ENCODE measurements around the gene GPR156. TPM values are rescaled to one million over a fixed set of nuclear protein-coding genes. Genes with fewer than 3 reads are reported as not detected.

Gene GPR156
- total and polyA plus RNA-seq, 9 of the 15 experiments (the other 6 are each of a cell fraction or from before 2014, with no cell fraction given): 0.07 to 0.14 (median 0.12) TPM; not detected in 5

DNA sequence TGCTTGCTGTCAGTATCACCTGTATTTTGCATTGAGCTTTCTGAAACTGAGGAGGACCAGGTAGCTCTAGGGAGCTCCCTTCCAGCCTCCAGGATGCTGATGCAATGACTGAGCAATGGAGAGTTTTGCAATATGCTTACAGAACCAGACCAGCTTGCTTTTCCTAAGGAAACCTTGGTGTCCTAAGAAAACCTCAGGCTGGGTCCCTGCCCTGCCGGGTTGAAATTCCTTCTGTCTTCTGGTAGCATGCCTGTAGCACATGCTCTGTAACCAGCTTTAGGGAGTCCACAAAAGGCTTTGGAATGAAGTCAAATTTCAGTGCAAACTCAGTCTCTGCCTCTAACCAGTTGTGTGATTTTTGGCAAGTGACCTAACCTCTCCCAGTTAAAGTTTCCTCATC lies 125.0 kb downstream of the GPR156 start (continued):
- TF ChIP-seq, protein P1, sequence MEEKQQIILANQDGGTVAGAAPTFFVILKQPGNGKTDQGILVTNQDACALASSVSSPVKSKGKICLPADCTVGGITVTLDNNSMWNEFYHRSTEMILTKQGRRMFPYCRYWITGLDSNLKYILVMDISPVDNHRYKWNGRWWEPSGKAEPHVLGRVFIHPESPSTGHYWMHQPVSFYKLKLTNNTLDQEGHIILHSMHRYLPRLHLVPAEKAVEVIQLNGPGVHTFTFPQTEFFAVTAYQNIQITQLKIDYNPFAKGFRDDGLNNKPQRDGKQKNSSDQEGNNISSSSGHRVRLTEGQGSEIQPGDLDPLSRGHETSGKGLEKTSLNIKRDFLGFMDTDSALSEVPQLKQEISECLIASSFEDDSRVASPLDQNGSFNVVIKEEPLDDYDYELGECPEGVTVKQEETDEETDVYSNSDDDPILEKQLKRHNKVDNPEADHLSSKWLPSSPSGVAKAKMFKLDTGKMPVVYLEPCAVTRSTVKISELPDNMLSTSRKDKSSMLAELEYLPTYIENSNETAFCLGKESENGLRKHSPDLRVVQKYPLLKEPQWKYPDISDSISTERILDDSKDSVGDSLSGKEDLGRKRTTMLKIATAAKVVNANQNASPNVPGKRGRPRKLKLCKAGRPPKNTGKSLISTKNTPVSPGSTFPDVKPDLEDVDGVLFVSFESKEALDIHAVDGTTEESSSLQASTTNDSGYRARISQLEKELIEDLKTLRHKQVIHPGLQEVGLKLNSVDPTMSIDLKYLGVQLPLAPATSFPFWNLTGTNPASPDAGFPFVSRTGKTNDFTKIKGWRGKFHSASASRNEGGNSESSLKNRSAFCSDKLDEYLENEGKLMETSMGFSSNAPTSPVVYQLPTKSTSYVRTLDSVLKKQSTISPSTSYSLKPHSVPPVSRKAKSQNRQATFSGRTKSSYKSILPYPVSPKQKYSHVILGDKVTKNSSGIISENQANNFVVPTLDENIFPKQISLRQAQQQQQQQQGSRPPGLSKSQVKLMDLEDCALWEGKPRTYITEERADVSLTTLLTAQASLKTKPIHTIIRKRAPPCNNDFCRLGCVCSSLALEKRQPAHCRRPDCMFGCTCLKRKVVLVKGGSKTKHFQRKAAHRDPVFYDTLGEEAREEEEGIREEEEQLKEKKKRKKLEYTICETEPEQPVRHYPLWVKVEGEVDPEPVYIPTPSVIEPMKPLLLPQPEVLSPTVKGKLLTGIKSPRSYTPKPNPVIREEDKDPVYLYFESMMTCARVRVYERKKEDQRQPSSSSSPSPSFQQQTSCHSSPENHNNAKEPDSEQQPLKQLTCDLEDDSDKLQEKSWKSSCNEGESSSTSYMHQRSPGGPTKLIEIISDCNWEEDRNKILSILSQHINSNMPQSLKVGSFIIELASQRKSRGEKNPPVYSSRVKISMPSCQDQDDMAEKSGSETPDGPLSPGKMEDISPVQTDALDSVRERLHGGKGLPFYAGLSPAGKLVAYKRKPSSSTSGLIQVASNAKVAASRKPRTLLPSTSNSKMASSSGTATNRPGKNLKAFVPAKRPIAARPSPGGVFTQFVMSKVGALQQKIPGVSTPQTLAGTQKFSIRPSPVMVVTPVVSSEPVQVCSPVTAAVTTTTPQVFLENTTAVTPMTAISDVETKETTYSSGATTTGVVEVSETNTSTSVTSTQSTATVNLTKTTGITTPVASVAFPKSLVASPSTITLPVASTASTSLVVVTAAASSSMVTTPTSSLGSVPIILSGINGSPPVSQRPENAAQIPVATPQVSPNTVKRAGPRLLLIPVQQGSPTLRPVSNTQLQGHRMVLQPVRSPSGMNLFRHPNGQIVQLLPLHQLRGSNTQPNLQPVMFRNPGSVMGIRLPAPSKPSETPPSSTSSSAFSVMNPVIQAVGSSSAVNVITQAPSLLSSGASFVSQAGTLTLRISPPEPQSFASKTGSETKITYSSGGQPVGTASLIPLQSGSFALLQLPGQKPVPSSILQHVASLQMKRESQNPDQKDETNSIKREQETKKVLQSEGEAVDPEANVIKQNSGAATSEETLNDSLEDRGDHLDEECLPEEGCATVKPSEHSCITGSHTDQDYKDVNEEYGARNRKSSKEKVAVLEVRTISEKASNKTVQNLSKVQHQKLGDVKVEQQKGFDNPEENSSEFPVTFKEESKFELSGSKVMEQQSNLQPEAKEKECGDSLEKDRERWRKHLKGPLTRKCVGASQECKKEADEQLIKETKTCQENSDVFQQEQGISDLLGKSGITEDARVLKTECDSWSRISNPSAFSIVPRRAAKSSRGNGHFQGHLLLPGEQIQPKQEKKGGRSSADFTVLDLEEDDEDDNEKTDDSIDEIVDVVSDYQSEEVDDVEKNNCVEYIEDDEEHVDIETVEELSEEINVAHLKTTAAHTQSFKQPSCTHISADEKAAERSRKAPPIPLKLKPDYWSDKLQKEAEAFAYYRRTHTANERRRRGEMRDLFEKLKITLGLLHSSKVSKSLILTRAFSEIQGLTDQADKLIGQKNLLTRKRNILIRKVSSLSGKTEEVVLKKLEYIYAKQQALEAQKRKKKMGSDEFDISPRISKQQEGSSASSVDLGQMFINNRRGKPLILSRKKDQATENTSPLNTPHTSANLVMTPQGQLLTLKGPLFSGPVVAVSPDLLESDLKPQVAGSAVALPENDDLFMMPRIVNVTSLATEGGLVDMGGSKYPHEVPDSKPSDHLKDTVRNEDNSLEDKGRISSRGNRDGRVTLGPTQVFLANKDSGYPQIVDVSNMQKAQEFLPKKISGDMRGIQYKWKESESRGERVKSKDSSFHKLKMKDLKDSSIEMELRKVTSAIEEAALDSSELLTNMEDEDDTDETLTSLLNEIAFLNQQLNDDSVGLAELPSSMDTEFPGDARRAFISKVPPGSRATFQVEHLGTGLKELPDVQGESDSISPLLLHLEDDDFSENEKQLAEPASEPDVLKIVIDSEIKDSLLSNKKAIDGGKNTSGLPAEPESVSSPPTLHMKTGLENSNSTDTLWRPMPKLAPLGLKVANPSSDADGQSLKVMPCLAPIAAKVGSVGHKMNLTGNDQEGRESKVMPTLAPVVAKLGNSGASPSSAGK (IDR thresholded peaks at IDR 0.05): peak; percentile 42; the same call in 1 of the 2 replicates
- TF ChIP-seq MYC (IDR thresholded peaks at IDR 0.05; ENCODE audit: low read depth, low read length) (0 out of 2 replicates have a peak, but pooled peaks have one; percentile 19), MYC (CRISPR knock-in tag; IDR thresholded peaks at IDR 0.05; ENCODE audit: borderline replicate concordance, low read depth) (no peak), CREB3L1 (IDR thresholded peaks at IDR 0.05; ENCODE audit: borderline replicate concordance, low read depth) (no peak), PYGO2 (tag; IDR thresholded peaks at IDR 0.05) (no peak), ZNF584 (CRISPR knock-in tag; IDR thresholded peaks at IDR 0.05; ENCODE audit: low read depth) (peak; percentile 70), NEUROD1 (IDR thresholded peaks at IDR 0.05; ENCODE audit: borderline replicate concordance, low read depth, low read length, partially characterized antibody) (no peak), CTBP1 (IDR thresholded peaks at IDR 0.05; ENCODE audit: borderline replicate concordance) (peak; percentile 43; the same call in 1 of the 2 replicates), SMAD4 (CRISPR knock-in tag; conservative IDR thresholded peaks at IDR 0.05) (peak; percentile 73)
- TF ChIP-seq, protein P2, sequence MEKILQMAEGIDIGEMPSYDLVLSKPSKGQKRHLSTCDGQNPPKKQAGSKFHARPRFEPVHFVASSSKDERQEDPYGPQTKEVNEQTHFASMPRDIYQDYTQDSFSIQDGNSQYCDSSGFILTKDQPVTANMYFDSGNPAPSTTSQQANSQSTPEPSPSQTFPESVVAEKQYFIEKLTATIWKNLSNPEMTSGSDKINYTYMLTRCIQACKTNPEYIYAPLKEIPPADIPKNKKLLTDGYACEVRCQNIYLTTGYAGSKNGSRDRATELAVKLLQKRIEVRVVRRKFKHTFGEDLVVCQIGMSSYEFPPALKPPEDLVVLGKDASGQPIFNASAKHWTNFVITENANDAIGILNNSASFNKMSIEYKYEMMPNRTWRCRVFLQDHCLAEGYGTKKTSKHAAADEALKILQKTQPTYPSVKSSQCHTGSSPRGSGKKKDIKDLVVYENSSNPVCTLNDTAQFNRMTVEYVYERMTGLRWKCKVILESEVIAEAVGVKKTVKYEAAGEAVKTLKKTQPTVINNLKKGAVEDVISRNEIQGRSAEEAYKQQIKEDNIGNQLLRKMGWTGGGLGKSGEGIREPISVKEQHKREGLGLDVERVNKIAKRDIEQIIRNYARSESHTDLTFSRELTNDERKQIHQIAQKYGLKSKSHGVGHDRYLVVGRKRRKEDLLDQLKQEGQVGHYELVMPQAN (IDR thresholded peaks at IDR 0.05; ENCODE audit: borderline replicate concordance): no peak
- TF ChIP-seq, protein P3, sequence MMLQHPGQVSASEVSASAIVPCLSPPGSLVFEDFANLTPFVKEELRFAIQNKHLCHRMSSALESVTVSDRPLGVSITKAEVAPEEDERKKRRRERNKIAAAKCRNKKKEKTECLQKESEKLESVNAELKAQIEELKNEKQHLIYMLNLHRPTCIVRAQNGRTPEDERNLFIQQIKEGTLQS (IDR thresholded peaks at IDR 0.05): peak; percentile 86
- TF ChIP-seq, protein P3 (CRISPR knock-in tag; conservative IDR thresholded peaks at IDR 0.05): no peak

Measured in K562 (cell line).